Activated CD4-positive, alpha-beta T cell treated with anti-CD3 and anti-CD28 coated beads for 36 hours (primary cell): ENCODE data around the gene MYO1H. TPM values are rescaled to one million over a fixed set of nuclear protein-coding genes. Genes with fewer than 3 reads are reported as not detected.
A peak's percentile ranks its signal among the peaks of the same experiment; 100 is the strongest.

Experiments used
- ATAC-seq: fragments of 200-7000 bp; cut with Tn5 transposase; one replicate; pipeline ENCODE4 v1.10.0; 2021; ENCODE audit warnings: mild to moderate bottlenecking, moderate library complexity
- CTCF ChIA-PET: fragments of 350-600 bp; sonication (Branson Sonifier 250); formaldehyde crosslinking; loops from one replicate; lab custom pipeline; 2021; ENCODE audit warnings: antibody characterized with exemption; lab: Charles Lee
- POLR2A ChIA-PET: fragments of 350-600 bp; sonication (Branson Sonifier 250); formaldehyde crosslinking; loops from one replicate; lab custom pipeline; 2021; ENCODE audit warnings: antibody characterized with exemption, inconsistent platforms; lab: Charles Lee
- DNase-seq: peaks from one replicate; pipeline ENCODE4 v3.0.0-alpha.2; 2020
- H3K27ac Mint-ChIP-seq: one replicate; pipeline ENCODE4 v1.8.0; 2021; ENCODE audit warnings: mixed read lengths
- H3K27me3 Mint-ChIP-seq: one replicate; pipeline ENCODE4 v1.8.0; 2021; ENCODE audit warnings: mixed read lengths
- H3K36me3 Mint-ChIP-seq: one replicate; pipeline ENCODE4 v1.8.0; 2021; ENCODE audit warnings: low read depth, mixed read lengths
- H3K4me1 Mint-ChIP-seq: one replicate; pipeline ENCODE4 v1.8.0; 2021; ENCODE audit warnings: mixed read lengths
- H3K4me3 Mint-ChIP-seq: one replicate; pipeline ENCODE4 v1.8.0; 2021; ENCODE audit warnings: mild to moderate bottlenecking, moderate library complexity, mixed read lengths
- H3K9me3 Mint-ChIP-seq: one replicate; pipeline ENCODE4 v1.8.0; 2021; ENCODE audit warnings: low read depth, mixed read lengths
- intact Hi-C, 2 experiments: fragments of 100-400 bp; cut with DNase I in 1 of 2; cut with micrococcal nuclease in 1 of 2; formaldehyde crosslinking; loops; one replicate each; pipeline versions ENCODE4 v1.14.2 to v1.15.1; 2022 to 2024; cut with DNase I, micrococcal nuclease
- total RNA-seq, 2 experiments: library from RNA; stranded (reverse); gene quantifications; one replicate each; pipeline ENCODE4 v1.2.3, GENCODE V29; 2021

Gene MYO1H
- total RNA-seq, 2 experiments from 2014 or later, result not detected

GRCh38 chr12:109345428-109345827 lies 2.3 kb upstream of the MYO1H start:
- Mint-ChIP-seq H3K36me3 (no peaks in the 10 kb centered on the region), H3K27ac (no peak overlapping the region), H3K27me3 (peaks cover 10% of the 10 kb centered on the region), H3K4me3 (no peak overlapping the region), H3K4me1 (no peaks in the 10 kb centered on the region), H3K9me3 (no peaks in the 10 kb centered on the region)
- DNase-seq (no peak), ATAC-seq (no peak)
- intact Hi-C loops, result no loop called here
- CTCF ChIA-PET, result interaction anchor here (0.5 kb wide), 1 partner anchor 99 kb away, joined by 3 read pairs; no protein-coding TSS in a partner anchor
- POLR2A ChIA-PET, result no interaction called here

DNA sequence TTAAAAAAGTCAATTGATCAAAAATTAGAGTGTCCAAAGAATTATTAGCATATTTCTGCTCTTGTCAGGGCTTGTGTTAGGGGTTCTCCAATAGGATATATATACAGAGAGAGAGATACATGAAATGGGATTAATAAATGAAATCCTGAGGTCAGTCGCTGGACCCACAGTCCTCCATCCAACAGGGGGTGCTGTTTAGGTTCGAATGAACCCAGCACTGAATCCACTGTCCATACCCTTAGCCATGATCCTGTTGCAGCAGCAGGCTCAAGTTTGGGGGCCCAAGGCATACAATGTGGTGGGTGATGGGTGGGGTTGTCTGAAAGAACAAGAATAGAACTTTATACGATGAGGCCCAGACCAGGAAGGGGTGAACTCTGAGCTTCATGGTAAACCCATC lies 780 bp upstream of the MYO1H start:
- no peaks in the 10 kb centered on the region for H3K4me1 Mint-ChIP-seq
- ATAC-seq (no peak), DNase-seq (peak; percentile 35)
- intact Hi-C loops, result no loop called here
- ChIA-PET CTCF (interaction anchor here (1.1 kb wide), 1 partner anchor 31 kb away, joined by 3 read pairs; no protein-coding TSS in a partner anchor), POLR2A (no interaction called here)
- H3K36me3 Mint-ChIP-seq, result no peaks in the 10 kb centered on the region
- peaks cover 8% of the 10 kb centered on the region for H3K27me3 Mint-ChIP-seq
- no peak overlapping the region for H3K27ac Mint-ChIP-seq
- no peaks in the 10 kb centered on the region for H3K9me3 Mint-ChIP-seq
- H3K4me3 Mint-ChIP-seq, result no peak overlapping the region

DNA sequence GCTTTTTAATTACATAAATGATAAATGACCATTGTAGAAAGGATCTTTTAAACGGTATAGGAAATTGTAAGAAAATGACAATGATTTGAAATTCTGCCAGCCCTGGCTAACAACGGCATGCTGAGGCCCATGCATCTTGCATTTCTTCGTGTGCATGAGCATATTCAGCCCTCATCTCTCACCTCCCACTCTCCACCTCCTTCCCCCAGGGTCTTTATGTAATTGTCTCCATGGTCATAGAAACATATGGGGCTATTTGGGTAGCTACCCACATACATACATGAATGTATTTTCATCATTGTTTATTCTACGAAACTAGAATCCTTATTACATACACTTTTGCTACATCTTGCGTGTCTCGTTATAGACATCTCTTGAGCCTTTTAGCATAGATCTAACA lies 4.5 kb downstream of the MYO1H start:
- Mint-ChIP-seq H3K9me3 (no peaks in the 10 kb centered on the region), H3K4me1 (no peaks in the 10 kb centered on the region), H3K27ac (no peak overlapping the region), H3K36me3 (no peaks in the 10 kb centered on the region), H3K4me3 (no peak overlapping the region), H3K27me3 (peaks cover 19% of the 10 kb centered on the region)
- CTCF ChIA-PET, result interaction anchor here (0.6 kb wide), 1 partner anchor 19 kb away, joined by 3 read pairs; no protein-coding TSS in a partner anchor
- intact Hi-C loops, result no loop called here
- POLR2A ChIA-PET, result no interaction called here
- ATAC-seq (no peak), DNase-seq (no peak)

- Mint-ChIP-seq H3K36me3 (no peaks in the 10 kb centered on the region), H3K27me3 (peaks cover 25% of the 10 kb centered on the region), H3K4me1 (peaks cover 9% of the 10 kb centered on the region), H3K4me3 (no peak overlapping the region), H3K27ac (no peak overlapping the region), H3K9me3 (no peaks in the 10 kb centered on the region)
- ChIA-PET POLR2A (no interaction called here), CTCF (interaction anchor here (0.7 kb wide), 1 partner anchor 39 kb away, joined by 3 read pairs; no protein-coding TSS in a partner anchor)
- intact Hi-C loops, result no loop called here
- ATAC-seq (no peak), DNase-seq (no peak)
Observed at GRCh38 chr12:109356577-109356976, 8.9 kb downstream of the MYO1H start.

DNA sequence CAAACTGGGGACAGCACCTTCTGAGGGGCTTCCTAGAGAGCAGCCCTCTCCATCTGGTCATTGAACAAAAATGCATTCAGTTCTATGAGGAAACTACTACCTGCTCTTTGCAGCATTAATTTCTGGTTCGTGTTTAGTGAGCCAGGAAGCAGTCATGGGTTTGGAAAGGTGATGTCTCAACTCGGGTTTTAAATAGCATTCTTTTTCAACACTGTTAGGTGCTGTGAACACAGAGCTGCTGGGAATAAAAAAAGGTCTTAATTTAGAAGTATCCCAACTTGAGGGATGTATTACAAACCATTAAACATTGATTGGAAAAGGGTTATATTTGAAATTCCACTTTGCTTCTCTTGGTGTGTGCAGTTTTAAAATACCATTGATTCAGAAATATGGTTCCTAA lies 9.3 kb downstream of the MYO1H start:
- Mint-ChIP-seq H3K4me1 (peaks cover 9% of the 10 kb centered on the region), H3K9me3 (no peaks in the 10 kb centered on the region), H3K27ac (no peak overlapping the region), H3K36me3 (no peaks in the 10 kb centered on the region), H3K4me3 (no peak overlapping the region), H3K27me3 (peaks cover 25% of the 10 kb centered on the region)
- ATAC-seq, result no peak
- no peak for DNase-seq
- CTCF ChIA-PET, result no interaction called here
- intact Hi-C loops, result no loop called here
- POLR2A ChIA-PET, result no interaction called here

DNA sequence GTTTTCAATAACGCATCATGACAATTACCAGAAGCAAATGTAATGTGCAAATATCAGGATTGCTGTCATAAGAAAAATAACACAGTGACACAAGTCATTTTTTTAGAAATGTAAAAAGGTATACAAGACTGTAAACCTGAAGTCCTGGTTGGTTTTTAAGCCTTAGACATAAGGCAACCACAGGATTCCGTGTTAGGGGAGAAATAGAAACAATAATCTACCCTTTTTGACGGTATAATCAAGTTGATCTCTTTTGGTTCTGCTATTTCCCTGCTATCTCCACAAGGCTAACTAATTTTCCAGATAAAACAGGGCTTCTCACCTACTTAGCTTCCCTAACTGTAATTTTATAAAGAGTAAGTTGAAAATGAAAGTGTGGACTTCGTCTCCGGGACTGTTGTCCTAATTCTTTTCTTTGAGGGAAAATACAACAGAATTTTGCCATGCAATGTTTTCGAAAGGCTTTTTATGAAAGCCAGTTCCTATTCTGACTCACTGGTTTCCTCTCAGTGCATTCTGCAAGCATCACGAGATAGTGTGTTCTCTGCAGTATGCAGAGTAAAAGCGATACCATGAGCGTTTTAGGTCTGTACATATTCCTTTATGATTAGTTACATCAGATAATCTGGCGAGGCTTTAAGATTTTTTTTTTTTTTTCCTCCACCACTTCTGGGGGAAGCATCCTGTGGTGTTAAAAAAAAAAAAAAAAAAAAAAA lies 10.6 kb downstream of the MYO1H start:
- DNase-seq, result peak; percentile 12
- H3K4me1 Mint-ChIP-seq, result peaks cover 9% of the 10 kb centered on the region
- ATAC-seq, result peak; percentile 100
- no peak overlapping the region for H3K27ac Mint-ChIP-seq
- ChIA-PET CTCF (interaction anchor here (1.4 kb wide), 1 partner anchor 8 kb away, joined by 5 read pairs; no protein-coding TSS in a partner anchor), POLR2A (no interaction called here)
- no peaks in the 10 kb centered on the region for H3K36me3 Mint-ChIP-seq
- peak overlapping the region; percentile 38 for H3K4me3 Mint-ChIP-seq
- peaks cover 23% of the 10 kb centered on the region for H3K27me3 Mint-ChIP-seq
- no peaks in the 10 kb centered on the region for H3K9me3 Mint-ChIP-seq
- intact Hi-C loops, result no loop called here

DNA sequence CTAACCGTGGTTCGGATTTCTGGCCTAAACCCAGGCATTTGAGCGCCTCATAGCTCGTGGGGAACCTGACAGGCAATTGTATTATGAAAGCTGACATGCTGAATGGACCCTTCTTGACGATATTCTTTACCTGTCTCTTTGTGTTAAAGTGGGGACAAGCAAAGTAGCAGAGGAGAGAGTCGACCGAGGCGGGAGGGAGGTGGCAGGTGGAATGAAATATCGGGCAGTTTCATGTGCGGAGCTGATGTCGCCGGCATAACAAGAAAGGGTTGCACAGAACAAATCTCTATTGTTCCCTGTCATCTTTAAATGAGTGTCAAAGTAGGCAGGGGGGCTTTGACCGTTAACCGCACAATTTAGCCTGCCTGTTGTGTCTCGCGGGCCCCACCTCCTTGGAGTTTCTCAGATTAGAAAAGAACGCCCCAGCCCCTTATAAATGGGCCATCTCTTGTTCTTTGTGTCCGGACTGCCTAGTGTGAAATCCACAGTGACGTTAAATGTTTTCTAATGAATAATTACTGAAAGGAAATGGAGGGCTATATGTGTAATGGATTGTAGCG lies 11.5 kb downstream of the MYO1H start:
- Mint-ChIP-seq H3K36me3 (no peaks in the 10 kb centered on the region), H3K4me3 (no peak overlapping the region), H3K4me1 (peaks cover 9% of the 10 kb centered on the region), H3K27me3 (peaks cover 20% of the 10 kb centered on the region), H3K9me3 (no peaks in the 10 kb centered on the region), H3K27ac (no peak overlapping the region)
- no peak for DNase-seq
- ChIA-PET POLR2A (no interaction called here), CTCF (interaction anchor here (1.4 kb wide), 1 partner anchor 9 kb away, joined by 5 read pairs; no protein-coding TSS in a partner anchor)
- intact Hi-C loops, result no loop called here
- ATAC-seq, result no peak

DNA sequence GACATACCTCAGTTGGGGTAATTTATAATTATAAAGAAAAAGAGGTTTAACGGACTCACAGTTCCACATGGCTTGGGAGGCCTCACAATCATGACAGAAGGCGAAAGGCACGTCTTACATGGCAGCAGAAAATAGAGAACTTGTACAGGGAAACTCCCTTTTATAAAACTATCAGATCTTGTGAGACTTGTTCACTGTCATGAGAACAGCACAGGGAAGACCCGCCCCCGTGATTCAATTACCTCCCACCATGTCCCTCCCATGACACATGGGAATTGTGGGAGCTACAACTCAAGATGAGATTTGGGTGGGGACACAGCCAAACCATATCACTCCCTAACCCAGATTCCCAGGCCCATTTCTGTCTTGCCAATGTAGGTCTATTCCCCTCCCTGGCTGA lies 22.1 kb downstream of the MYO1H start:
- DNase-seq (no peak), ATAC-seq (no peak)
- POLR2A ChIA-PET, result no interaction called here
- H3K36me3 Mint-ChIP-seq, result no peaks in the 10 kb centered on the region
- intact Hi-C loops, result no loop called here
- peaks cover 22% of the 10 kb centered on the region for H3K27me3 Mint-ChIP-seq
- no peaks in the 10 kb centered on the region for H3K4me1 Mint-ChIP-seq
- H3K4me3 Mint-ChIP-seq, result no peak overlapping the region
- CTCF ChIA-PET, result interaction anchor here (0.6 kb wide), 2 partner anchors 118 to 559 kb away, joined by 3 read pairs; no protein-coding TSS in a partner anchor
- no peak overlapping the region for H3K27ac Mint-ChIP-seq
- no peaks in the 10 kb centered on the region for H3K9me3 Mint-ChIP-seq

- CTCF ChIA-PET, result interaction anchor here (1.2 to 1.4 kb wide), 2 partner anchors 9 to 11 kb away, joined by 3 read pairs; no protein-coding TSS in a partner anchor
- POLR2A ChIA-PET, result no interaction called here
- H3K27me3 Mint-ChIP-seq, result peaks cover 29% of the 10 kb centered on the region
- DNase-seq (no peak), ATAC-seq (no peak)
- no peak overlapping the region for H3K4me3 Mint-ChIP-seq
- H3K9me3 Mint-ChIP-seq, result no peaks in the 10 kb centered on the region
- no peaks in the 10 kb centered on the region for H3K36me3 Mint-ChIP-seq
- no peak overlapping the region for H3K27ac Mint-ChIP-seq
- no peaks in the 10 kb centered on the region for H3K4me1 Mint-ChIP-seq
- intact Hi-C loops, result no loop called here
Observed at GRCh38 chr12:109377139-109377685, 29.5 kb downstream of the MYO1H start.

DNA sequence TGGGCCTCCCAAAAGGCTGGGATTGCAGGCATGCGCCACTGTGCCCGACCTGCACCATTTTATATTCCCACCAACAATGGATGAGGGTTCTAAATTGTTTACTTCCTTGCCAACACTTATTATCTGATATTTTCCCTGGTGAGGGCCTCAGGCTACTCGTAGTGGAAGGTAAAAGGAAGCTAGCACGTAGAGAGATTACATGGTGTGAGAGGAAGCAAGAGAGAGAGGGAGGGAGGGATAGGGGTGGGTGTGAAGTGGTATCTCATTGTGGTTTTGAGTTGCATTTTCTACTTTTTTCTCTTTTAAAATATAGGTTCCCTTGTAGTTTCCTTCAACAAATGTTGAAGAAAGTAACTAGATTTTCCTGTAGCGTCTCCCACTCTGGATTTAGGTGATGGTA lies 30.9 kb downstream of the MYO1H start:
- POLR2A ChIA-PET, result no interaction called here
- intact Hi-C loops, result no loop called here

GRCh38 chr12:109382031-109382430 lies 34.3 kb downstream of the MYO1H start:
- no peak for DNase-seq
- intact Hi-C loops, result loop anchor here in 1 of 2 experiments (10.0 kb wide), 1 partner anchor 497 kb away; the partner anchor contains the start of gene DAO
- Mint-ChIP-seq H3K4me3 (no peak overlapping the region), H3K9me3 (no peaks in the 10 kb centered on the region), H3K27me3 (peaks cover 27% of the 10 kb centered on the region), H3K4me1 (no peaks in the 10 kb centered on the region), H3K27ac (no peak overlapping the region), H3K36me3 (no peaks in the 10 kb centered on the region)
- ChIA-PET CTCF (no interaction called here), POLR2A (no interaction called here)
- ATAC-seq, result no peak

More for the DNA sequence above, 30.9 kb downstream of the MYO1H start:
- Mint-ChIP-seq H3K4me3 (no peak overlapping the region), H3K27ac (no peak overlapping the region), H3K27me3 (peaks cover 32% of the 10 kb centered on the region), H3K4me1 (no peaks in the 10 kb centered on the region), H3K9me3 (no peaks in the 10 kb centered on the region), H3K36me3 (no peaks in the 10 kb centered on the region)
- CTCF ChIA-PET, result interaction anchor here (0.8 to 1.2 kb wide), 2 partner anchors 31 to 44 kb away, joined by 3 to 4 read pairs; partner anchors contain the start of gene MYO1H
- ATAC-seq (no peak), DNase-seq (no peak)
